ENCODE data around the gene SMC5.
"Not testable (repeated sequence)": the region's sequence is repeated elsewhere in the genome, so short reads cannot be mapped to it uniquely, and the experiment has no call there.

SMC5 gene

DNA sequence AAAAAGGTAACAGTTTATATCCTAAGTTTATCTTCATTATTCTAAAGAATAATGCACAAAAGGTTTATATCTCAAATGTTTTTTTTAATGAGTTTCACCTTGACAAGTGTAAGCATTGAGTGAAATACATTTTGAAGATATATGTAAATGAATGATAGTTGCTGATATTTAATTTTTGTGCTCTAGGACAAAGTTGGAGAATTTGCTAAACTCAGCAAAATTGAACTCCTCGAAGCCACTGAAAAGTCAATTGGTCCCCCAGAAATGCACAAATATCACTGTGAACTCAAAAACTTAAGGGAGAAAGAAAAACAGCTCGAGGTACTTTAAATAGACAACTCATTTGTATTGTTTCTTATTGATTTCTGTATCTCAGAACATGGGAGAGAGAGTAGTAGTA is 19.5 kb downstream of the SMC5 start:
- no peak for DNase-seq

DNA sequence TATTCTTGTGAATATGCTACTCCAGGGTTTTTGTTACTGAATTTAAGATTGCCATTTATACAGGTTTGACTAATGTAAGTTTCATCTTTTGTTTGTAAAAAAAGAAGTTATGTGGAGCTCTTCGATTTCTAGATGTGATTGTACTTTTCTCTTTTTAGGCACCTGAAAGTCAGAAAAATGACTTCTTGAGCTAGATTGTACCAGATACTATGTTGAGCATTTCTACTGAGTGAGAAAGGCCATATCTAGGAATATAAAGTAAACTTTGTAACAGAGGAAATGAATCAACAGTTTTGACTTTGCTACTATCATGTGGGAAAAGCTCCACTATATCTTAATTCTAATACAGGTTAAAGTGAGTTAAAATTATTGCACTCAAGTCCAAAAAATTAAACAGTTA is 25.1 kb downstream of the SMC5 start:
- no peak for DNase-seq

DNA sequence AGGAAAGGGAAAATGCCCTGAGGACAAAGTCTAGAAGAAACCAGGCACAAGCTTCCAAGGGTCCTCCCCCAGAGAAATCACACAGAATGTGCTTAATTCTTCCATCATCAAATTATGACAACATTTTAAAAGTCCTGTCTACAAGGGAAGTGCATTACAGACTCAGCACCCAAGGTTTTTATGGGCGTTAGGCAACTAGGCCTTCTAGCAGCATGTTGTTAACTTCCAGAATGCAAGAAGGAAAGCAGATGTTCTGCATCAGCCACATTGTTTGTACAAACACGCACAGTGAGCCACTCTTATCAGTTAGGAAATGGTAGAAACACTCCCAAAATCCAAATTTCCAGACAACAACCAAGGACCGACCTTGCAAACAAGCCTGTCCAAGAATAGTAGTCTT is 26.5 kb downstream of the SMC5 start:
- DNase-seq, result no peak

DNA sequence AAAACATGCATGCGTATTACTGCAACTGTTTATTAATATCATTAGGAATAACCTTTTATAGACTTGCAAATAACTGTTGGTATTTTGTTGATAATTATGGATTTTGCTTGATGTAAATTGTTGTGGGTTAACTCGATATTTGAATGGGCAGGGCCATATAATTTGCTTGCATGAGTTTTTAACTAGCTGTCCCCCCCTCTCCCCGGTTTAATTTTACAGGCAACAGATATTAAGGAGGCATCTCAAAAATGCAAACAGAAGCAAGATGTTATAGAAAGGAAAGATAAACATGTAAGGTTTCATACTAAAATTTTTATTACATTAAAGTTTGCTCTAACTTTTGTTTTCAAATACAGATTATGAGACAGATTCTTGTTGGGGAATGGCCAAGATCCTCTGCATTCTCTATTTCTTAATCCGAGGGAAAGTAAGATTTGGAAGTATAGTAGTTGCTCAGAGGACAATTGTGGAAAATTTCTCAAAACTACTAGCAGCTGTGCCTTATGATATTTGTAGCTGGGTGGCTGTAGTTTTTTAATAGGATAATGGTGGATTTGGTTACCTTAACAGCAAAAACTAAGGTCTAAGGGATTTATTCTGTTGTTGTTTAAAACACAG is 27.3 kb downstream of the SMC5 start:
- no peak for DNase-seq

DNA sequence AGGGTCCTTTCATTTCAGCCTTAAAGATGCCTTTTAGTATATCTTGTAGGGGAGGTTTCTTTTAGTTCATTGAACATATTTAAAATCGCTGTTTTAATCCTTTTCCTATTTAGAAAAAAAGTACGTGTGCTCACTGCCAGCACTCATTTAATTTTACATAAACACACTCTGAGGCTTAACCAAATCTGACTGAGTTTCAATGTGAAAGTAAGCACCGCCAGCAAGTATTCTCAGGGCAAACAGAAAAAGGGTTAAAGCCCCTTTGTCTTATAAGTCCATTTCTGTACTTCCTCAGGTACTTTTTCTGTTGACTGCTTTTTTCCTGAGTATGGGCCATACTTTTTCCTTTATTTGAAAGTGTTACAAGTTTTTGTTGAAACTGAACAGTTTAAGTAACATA is 31.8 kb downstream of the SMC5 start:
- no peak for DNase-seq

DNA sequence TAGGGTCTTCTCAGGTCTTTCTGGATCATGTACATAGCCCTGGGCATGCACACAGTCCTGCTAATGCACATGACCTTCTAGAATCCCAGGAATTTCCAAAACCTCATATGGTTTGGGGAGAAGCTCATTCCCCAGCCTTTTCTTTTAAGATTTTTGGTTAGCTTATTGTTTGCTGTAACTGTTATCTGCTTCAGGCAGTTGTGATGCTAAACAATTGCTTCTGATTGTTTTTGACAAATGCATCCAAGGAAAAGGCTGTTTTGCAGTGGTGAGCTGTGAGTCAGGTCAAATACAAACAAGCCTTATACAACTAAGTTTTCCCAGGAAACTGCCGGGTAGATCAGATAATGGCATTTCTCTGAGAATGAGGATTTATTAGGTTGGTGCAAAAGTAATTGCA is 32.7 kb downstream of the SMC5 start:
- no peak for DNase-seq

DNA sequence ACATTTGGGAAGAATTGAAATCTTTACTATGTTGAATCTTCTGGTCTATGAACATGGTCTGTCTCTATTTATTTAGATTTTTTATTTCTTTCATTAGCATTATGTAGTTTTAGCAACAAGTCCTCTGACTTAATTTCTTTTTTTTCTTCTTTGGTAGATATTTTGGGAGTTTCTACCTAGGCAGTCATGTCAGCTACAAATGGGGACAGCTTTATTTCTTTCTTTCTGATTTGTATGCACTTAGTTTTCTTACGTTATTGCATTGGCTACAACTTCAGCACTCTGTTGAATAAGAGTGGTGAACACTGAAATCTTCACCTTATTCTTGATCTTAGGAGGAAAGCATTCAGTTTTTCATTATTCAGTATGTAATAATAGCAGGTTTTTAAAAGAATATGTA is 33.5 kb downstream of the SMC5 start:
- DNase-seq, result no peak

DNA sequence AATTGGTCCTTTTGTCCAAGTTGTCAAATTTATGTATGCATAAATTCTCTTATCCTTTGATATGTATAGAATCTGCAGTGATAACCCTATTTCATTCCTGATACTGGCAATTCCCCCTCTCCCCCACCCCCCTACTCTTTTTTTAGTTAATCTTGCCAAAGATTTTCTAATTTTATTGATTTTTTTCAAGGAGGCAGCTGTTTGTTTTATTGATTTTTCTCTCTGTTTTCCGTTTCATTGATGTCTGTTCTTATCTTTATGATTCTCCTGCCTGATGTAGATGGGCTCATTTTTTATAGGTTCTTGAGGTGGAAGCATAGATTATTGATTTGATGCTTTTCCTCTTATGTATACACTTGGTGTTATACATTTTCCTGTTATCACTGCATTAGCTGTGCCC is 34.4 kb downstream of the SMC5 start:
- no peak for DNase-seq

DNA sequence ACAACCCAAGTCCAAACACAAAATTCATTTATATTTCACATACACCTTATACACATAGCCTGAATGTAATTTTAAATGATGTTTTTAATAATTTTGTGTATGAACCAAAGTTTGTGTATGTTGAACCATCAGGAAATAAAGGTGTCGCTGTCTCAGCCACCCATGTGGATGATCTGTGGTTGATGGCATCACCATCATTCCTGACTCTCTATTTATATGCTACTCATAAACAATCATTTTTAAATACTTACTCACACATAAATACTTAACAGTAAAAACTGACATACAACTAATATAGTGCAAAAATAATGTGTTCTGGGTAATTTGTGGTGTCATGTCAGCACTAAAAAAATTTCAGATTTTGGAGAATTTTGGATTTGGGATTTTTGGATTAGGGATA is 38.4 kb downstream of the SMC5 start:
- DNase-seq, result no peak

DNA sequence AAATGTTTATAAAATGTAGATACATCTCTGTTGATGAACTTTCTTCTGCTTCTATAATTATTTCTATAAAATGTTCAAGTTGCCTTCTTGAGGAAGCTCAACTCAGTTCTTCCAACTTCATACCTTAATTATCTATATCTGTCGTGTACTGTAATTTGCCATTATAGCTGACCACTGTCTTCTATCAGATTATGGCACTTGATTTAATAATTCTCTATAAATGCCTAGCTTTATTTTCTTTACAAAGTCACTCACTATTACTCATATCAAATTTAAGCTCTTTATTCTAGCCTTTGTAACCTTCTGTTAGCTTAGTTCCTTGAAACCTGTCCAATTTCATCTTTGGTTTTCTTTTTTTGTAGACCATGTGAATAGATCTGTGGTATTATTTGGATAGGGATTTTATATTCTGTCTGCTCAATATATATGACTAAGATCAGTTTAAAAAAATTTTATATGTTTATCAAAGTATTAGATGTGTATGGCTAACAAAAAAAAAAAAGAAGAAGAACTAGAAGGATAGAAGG is 39.5 kb downstream of the SMC5 start:
- DNase-seq, result no peak

DNA sequence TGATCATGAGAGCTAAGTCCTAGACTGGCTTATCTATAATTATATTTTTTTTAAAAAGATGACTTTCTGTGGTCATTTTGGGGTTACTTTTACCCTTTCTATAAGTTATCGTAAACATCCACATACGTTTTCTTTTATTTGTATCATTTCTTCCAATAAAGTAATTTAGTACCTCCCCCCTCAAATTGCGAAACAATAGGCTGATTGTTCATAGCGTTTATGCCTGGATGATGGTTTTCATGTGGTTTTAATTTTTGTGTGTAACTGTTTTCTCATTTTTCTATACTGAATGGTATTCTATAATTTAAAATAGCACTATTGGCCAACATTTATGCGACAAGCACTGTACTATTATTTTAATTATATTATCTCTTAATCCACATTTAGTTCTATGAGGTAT is 44.5 kb downstream of the SMC5 start:
- DNase-seq, result no peak

DNA sequence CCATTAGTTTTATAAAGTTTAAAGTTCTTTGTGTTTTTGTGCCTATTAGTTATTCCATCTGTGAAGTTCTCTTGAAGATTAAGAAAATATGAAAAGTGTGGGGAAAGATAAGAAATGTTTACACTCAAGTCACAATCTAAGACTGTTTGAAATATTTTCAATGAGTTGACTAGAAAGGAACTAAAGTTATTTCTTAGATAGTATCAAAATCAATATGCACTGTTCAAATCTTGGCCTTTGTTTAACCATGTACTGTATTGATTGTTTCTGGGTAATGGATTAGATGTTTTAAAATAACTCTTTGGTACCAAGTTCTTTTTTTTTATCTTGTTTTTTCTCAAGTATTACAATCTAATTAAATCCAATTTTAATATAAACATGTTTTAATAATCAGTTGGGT is 46.0 kb downstream of the SMC5 start:
- no peak for DNase-seq

DNA sequence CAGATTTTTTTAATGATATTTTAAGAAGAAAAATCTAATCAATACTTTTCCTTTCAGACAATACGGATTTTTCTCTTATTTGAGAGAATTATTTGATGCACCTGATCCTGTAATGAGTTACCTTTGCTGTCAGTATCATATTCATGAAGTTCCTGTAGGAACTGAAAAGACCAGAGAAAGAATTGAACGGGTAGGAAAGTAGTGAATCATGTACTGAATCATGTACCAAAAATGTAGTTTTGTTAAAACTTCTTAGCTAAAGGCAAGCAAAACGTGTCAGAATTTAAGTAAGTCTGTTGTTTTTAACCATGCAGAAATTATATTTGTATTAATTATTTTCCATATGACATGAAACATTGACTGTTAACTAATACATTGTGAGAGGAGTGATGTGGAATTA is 56.6 kb downstream of the SMC5 start:
- DNase-seq, result no peak

DNA sequence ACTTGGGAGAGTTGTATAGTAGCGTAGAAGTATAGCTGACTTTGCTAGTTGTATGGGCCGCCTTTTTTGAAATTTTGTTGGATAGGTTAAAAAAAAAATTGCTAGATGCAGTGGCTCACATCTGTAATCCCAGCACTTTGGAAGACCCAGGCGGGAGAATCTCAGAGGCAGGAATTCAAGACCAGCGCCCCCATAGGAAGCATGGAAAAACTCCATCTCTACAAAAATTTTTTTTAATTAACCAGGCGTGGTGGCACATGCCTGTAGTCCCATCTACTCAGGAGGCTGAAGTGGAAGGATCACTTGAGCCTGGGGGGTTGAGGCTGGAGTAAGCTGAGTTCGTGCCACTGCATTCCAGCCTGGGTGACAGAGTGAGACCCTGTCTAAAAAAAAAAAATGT is 59.2 kb downstream of the SMC5 start:
- no peak for DNase-seq

DNA sequence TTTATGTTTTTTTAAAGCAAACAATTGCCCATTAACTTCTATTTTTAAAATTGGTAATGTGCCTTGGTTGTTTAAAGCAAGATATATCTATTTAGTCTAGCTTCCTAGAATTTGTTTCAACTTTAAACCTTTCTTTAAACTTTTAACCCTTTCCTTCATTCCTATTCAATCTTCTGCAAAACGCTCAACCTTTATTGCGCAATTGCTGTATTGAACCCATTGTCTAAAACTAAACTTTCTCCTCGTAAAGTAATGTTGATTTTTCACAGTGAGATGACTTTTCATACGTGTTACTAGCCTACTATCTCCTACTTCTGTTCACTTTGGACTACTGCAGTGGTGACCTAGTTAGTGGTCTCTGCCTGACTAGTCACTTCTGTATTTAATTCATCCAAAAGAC is 63.3 kb downstream of the SMC5 start:
- DNase-seq, result no peak

DNA sequence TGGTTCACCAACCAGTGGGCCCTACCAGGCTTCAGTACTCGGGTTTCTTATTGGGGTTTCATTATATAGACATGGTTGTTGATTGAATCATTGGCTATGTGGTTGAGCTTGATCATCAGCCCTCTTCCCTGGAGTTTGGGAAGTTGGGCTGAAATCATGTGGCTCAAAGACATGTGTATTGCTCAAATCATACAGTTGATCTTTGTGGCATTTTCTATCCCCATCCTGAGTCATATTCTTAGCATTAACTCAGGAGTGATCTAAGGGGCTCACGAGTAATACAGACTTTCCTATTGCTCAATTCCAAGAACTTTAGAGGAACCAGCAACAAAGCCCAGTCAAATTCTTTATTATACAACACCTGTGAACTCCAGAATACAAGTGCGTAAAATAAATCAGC is 66.2 kb downstream of the SMC5 start:
- no peak for DNase-seq

DNA sequence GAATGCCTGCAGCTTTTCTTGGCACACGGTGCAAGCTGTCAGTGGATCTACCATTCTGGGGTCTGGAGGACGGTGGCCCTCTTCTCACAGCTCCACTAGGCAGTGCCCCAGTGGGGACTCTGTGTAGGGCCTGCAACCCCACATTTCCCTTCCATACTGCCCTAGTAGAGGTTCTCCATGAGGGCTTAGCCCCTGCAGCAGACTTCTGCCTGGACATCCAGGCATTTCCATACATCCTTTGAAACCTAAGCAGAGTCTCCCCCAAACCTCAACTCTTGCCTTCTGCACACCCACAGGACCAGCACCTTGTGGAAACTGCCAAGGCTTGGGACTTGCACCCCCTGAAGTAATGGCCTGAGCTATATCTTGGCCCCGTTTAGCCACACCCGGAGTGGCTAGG is 69.8 kb downstream of the SMC5 start:
- DNase-seq, result not testable (repeated sequence)

DNA sequence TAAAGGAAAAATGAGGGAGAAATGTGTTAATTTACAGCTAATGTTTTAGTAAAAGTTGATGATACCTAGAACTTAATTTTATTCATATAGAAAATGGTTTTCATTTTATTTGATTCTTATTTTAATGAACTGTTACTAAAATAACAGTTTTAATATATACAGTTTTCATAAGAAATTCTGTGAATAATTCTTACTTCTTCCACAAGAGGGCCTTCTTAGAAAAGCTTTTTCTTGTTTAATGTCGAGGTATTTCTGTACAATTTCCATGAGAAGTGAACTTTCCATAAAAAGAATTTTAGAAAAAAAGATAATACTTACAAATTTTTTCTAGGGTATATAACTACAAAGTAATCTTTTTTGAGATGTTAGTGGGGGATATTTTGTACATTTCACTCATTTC is 81.8 kb downstream of the SMC5 start:
- no peak for DNase-seq

DNA sequence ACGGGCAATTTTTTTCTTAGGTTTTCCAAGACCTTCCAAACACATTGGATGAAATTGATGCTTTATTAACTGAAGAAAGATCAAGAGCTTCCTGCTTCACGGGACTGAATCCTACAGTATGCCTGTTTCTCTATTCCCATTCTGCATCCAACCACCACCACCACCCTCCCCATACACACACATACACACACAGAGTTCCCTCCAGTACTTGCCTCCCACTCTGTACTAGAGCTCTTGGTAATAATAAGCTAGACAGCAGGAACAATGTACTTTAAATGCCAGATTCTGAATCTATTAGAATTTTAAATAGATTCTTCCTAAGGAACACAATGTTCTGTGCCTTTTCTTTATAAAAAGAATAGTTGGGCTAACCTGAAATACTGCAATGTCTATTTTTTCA is 88.3 kb downstream of the SMC5 start:
- no peak for DNase-seq

DNA sequence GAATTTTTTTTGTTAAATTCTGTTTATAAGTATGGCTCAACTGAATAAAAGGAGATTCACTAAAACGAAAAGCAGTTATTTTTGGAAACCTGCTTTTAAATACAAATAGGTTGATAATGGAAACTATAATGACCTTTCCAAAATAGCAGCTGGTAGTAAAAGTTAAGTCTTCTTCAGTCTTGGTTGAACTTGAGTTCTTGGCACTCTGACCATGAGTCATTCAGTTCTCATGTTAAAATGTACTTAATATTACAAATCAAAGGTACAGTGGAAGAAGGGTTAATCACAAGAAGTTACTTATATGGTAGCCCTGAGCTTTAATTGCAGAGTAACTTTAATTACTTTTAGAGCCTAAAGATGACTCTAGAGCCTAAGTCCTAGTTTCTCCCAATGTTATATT is 93.6 kb downstream of the SMC5 start:
- no peak for DNase-seq

DNA sequence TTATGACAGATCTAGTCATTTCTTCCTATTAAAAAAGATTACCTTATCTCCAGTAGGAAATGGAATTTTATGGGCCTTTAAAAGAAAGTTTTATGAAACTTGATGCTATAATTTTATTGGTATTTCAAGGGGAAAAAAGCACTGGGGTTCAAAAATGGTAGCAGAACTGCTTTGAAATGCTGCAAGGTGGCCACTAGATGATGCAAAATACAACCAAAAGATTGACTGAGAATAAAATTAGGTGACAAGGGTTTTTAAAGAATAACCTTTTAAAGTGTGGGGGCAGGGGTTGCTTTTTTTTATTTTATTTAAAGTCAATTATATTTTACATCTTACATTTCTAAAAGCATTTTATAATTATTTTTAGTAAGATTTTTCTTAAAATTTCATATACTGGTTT is 94.0 kb downstream of the SMC5 start:
- no peak for DNase-seq

DNA sequence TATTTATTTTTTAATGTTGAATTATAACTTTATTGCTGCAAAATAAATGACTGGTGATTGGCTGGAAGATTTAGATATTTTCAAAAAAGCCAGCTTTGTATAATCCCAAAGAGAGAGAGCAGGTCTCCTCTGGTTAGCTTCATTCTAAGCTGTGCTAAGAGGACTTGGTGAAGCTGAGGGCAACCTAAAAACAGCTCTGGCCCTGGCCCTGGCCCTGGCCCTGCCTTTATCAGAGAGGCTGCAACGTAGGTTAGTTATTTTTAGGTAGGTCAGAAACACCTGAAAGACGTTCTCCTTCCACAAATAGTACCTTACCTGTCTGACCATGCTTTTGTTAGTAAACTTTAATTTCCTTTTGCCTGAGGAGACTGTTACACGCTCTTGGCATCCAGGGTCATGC is 97.0 kb downstream of the SMC5 start:
- no peak for DNase-seq

DNA sequence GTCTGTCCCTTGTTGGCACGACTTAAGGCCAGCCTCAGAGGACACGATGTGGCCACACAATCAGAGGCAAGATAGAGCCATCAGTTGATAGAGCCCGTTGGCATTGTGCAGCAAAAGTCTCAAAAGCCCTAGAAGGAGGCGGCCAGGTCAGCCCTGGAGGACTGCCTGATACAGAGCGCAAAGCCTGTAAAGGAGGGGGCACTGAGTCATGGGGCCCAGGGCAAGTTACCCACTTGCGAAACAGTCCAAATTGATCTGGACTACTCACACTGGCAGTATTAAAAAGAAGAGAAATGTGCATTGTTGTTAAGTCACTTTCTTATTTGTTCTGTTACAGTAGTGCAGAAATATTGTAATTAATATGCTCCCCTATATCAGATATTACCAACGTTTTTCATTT is 104.2 kb downstream of the SMC5 start:
- no peak for DNase-seq

DNA sequence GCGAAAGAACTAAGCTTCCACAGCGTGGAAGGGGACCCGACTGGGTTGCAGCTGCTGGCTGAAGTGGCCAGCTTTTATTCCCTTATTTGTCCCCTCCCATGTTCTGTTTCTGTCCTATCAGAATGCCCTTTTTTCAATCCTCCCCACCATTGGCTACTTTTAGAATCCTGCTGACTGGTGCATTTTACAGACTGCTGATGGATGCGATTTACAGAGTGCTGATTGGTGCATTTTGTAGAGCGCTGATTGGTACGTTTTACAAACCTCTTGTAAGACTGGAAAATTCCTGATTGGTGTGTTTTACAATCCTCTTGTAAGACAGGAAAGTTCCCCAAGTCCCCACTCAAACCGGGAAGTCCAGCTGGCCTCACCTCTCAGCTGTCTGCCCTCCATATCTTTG is 105.0 kb downstream of the SMC5 start:
- no peak for DNase-seq

DNA sequence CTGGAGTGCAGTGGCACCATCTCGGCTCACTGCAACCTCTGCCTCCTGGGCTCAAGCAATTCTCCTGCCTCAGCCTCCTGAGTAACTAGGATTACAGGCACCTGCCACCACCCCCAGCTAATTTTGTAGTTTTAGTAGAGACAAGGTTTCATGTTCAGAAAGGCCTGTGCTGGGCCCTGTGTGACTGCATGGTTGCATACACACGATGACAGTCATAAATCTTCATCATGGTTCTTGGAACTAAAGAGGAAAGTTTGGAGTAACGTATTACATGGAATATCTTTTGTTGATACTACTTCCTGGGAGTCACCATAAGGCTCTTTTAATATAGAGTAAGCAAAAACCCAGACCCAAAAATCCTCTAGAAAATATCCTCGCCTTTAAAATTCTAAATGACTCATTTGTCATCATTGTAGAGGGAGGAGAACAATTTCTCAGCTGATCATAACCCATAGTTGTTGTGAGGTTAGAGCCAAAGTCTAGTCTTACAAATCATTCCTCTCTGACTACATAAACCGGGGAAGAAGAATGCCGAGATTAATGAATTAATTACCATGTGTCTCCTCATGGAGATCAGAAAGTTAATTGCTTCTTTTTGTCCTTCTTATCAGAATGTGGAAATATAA is 108.6 kb downstream of the SMC5 start:
- DNase-seq, result no peak
